Stomach (tissue), 4 donors: ENCODE data around the gene CYP20A1.

Experiments used
- POLR2A ChIP-seq, 4 donors: fragments of 450-650 bp; IDR thresholded peaks; one replicate each; pipeline ENCODE4 v1.6.1; 2016; ENCODE audit warnings: antibody characterized with exemption in 4 of 4, control low read depth in 2 of 4, mild to moderate bottlenecking in 1 of 4, moderate library complexity in 1 of 4
- POLR2AphosphoS5 ChIP-seq, 3 donors: sonication (generic); formaldehyde crosslinking; IDR thresholded peaks; one replicate each; pipeline ENCODE4 v1.6.1; 2016; ENCODE audit warnings: antibody characterized with exemption in 3 of 3
- TF ChIP-seq, protein P1 (sequence below), 7 experiments: fragments of 450-650 bp in 4 of 7; fragments of 200-600 bp in 3 of 7; sonication (generic) in 3 of 7; IDR thresholded peaks; one replicate each; pipeline ENCODE4 v1.5.1; 2016 to 2019; ENCODE audit warnings: antibody characterized with exemption in 7 of 7, control low read depth in 2 of 7, mild to moderate bottlenecking in 1 of 7

DNA sequence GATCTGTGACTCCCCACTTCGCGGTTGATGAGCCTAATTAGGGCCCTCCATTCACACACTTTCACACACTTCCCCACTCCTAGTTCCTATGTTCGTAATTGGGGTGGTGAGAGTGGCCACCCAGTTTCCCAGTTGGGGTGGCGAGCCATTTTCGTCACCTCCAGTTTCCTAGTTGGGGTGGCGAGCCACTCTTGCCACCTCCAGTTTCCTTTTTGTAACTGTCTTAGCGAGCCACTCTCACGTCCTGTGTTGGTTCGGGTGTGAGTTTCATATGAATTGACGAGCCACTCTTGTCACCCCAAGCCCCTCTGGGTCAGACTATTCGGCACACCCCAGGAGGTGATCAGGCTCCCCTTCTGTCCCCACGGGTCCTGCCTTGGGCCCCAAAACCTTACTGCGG lies 14.0 kb downstream of the CYP20A1 start:
- TF ChIP-seq, protein P1, sequence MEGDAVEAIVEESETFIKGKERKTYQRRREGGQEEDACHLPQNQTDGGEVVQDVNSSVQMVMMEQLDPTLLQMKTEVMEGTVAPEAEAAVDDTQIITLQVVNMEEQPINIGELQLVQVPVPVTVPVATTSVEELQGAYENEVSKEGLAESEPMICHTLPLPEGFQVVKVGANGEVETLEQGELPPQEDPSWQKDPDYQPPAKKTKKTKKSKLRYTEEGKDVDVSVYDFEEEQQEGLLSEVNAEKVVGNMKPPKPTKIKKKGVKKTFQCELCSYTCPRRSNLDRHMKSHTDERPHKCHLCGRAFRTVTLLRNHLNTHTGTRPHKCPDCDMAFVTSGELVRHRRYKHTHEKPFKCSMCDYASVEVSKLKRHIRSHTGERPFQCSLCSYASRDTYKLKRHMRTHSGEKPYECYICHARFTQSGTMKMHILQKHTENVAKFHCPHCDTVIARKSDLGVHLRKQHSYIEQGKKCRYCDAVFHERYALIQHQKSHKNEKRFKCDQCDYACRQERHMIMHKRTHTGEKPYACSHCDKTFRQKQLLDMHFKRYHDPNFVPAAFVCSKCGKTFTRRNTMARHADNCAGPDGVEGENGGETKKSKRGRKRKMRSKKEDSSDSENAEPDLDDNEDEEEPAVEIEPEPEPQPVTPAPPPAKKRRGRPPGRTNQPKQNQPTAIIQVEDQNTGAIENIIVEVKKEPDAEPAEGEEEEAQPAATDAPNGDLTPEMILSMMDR (IDR thresholded peaks at IDR 0.05) = no peak
- no peak for TF ChIP-seq POLR2AphosphoS5 (IDR thresholded peaks at IDR 0.05)
- TF ChIP-seq POLR2A (IDR thresholded peaks at IDR 0.05) = no peak
